GM06990 (cell line): ENCODE measurements around the gene IGFBP3.

Experiments used
- DNase-seq: peaks from one replicate; pipeline ENCODE4 v3.0.0-alpha.2; 2011; ENCODE audit not compliant: insufficient read length; ENCODE audit errors: extremely low read depth
- H3K27me3 ChIP-seq: replicated peaks from 2 replicates; pipeline ENCODE4 v1.6.0; 2011; ENCODE audit warnings: low read length; ENCODE audit not compliant: control insufficient read depth, insufficient read depth
- H3K36me3 ChIP-seq: 2 replicates; pipeline ENCODE4 v1.5.1; 2011; ENCODE audit warnings: low read length; ENCODE audit not compliant: control insufficient read depth, insufficient read depth
- H3K4me3 ChIP-seq: replicated peaks from 2 replicates; pipeline ENCODE4 v1.5.1; 2011; ENCODE audit warnings: low read depth, mild to moderate bottlenecking, control low read depth, low read length
- TF ChIP-seq, protein P1 (sequence below): IDR thresholded peaks from 2 replicates; pipeline ENCODE4 v1.5.1; 2011; ENCODE audit warnings: low read length, control low read depth, mild to moderate bottlenecking, inconsistent platforms; ENCODE audit not compliant: insufficient read depth, poor library complexity, severe bottlenecking

IGFBP3 gene

GRCh38 chr7:45890902-45891461 is 30.1 kb downstream of the IGFBP3 start:
- no peaks in the 10 kb centered on the region for H3K36me3 ChIP-seq
- DNase-seq, result no peak
- TF ChIP-seq, protein P1, sequence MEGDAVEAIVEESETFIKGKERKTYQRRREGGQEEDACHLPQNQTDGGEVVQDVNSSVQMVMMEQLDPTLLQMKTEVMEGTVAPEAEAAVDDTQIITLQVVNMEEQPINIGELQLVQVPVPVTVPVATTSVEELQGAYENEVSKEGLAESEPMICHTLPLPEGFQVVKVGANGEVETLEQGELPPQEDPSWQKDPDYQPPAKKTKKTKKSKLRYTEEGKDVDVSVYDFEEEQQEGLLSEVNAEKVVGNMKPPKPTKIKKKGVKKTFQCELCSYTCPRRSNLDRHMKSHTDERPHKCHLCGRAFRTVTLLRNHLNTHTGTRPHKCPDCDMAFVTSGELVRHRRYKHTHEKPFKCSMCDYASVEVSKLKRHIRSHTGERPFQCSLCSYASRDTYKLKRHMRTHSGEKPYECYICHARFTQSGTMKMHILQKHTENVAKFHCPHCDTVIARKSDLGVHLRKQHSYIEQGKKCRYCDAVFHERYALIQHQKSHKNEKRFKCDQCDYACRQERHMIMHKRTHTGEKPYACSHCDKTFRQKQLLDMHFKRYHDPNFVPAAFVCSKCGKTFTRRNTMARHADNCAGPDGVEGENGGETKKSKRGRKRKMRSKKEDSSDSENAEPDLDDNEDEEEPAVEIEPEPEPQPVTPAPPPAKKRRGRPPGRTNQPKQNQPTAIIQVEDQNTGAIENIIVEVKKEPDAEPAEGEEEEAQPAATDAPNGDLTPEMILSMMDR, result peak; percentile 53
- H3K27me3 ChIP-seq, result peaks cover 8% of the 10 kb centered on the region; the same call in 1 of the 2 replicates
- no peak overlapping the region for H3K4me3 ChIP-seq

GRCh38 chr7:45890125-45890901 is 30.8 kb downstream of the IGFBP3 start:
- no peak overlapping the region for H3K4me3 ChIP-seq
- no peak for DNase-seq
- TF ChIP-seq, protein P1, result no peak
- peaks cover 8% of the 10 kb centered on the region; the same call in 1 of the 2 replicates for H3K27me3 ChIP-seq
- H3K36me3 ChIP-seq, result no peaks in the 10 kb centered on the region

DNA sequence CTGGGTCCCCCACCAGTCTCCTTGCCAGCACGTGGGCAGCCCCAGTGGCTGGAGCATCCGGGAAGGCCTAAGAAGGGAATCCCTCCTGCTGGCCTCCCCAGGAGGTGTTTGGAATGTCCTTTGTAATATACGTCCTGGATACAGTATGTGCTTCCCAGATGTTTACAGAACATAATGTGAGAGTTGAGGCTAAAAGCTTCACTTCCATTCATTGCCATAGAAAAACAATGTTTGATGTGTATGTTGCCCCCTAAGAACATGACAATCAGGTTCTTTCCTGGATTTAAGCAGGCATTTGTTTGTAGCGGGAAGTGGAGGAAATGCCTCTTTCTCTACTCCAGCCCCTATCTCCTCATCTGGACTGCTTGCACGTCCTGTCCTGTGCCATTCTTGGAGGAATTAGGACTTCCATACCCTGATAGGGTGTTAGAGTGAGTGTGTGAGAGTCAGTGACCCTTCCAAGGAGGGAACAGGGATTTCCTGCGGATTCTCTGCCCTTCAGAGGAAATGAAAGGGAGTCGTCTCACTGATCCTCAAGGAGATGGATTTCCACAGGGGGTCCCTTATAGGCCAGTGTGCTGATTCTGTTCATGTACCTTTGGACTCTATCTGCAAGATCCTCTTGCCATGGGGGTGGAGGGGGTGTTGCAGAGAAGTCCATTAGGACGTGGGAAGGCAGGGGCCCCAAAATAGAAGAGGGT is 31.6 kb downstream of the IGFBP3 start:
- peaks cover 9% of the 10 kb centered on the region; the same call in 1 of the 2 replicates for H3K27me3 ChIP-seq
- H3K4me3 ChIP-seq, result no peak overlapping the region
- no peaks in the 10 kb centered on the region for H3K36me3 ChIP-seq
- TF ChIP-seq, protein P1, result no peak
- no peak for DNase-seq

DNA sequence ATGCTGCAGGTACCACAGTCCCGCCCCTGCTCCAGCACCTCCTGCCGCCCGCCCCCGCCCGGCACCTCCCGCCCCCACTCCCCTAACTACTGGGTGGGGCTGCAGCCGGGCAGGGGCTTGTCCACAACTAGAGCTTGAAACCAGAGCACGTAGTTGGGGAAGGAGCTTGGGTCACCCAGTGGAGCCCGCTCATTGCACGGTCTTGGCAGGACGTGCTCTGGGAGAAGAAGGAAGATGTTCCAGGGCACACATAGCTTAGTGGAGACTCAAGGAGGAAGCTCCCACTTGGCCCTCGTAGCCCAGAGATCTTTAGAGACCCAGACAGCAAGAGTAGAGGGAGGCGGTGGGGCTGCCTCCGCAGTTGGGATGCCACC is 32.1 kb downstream of the IGFBP3 start:
- Histone ChIP-seq H3K36me3 (no peaks in the 10 kb centered on the region), H3K27me3 (peaks cover 9% of the 10 kb centered on the region; the same call in 1 of the 2 replicates), H3K4me3 (no peak overlapping the region)
- TF ChIP-seq, protein P1, result no peak
- DNase-seq, result no peak

DNA sequence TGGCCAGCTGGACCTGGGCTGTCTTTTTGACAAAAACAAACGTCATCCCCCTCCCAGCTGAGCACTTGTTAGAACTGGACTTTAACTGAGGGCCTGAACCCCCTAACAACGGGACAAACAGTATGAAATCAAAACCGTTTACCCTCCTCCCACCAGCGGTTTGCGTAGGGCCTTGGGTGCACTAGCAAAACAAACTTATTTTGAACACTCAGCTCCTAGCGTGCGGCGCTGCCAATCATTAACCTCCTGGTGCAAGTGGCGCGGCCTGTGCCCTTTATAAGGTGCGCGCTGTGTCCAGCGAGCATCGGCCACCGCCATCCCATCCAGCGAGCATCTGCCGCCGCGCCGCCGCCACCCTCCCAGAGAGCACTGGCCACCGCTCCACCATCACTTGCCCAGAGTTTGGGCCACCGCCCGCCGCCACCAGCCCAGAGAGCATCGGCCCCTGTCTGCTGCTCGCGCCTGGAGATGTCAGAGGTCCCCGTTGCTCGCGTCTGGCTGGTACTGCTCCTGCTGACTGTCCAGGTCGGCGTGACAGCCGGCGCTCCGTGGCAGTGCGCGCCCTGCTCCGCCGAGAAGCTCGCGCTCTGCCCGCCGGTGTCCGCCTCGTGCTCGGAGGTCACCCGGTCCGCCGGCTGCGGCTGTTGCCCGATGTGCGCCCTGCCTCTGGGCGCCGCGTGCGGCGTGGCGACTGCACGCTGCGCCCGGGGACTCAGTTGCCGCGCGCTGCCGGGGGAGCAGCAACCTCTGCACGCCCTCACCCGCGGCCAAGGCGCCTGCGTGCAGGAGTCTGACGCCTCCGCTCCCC is 32.7 kb downstream of the IGFBP3 start, which contains the start of gene IGFBP1:
TSS of gene IGFBP1 (plus strand) at position 304 of the 808 bp plus-strand sequence. CDS start at position 469, 165 bp downstream.
- H3K4me3 ChIP-seq, result no peak within 1 kb of the TSS; the same call in 1 of the 2 replicates
- H3K27me3 ChIP-seq, result peaks cover 8% of the 10 kb centered on the region; the same call in 1 of the 2 replicates
- DNase-seq, result no peak
- TF ChIP-seq, protein P1, result no peak
- no peaks in the 10 kb centered on the region for H3K36me3 ChIP-seq
